GM21528 (cell line): ENCODE data around the gene DISP2.
A peak's percentile ranks its signal among the peaks of the same experiment; 100 is the strongest.

Experiments used
- ATAC-seq: cut with Tn5 transposase; IDR thresholded peaks from one replicate; pipeline ENCODE4 v1.9.1; 2021; ENCODE audit warnings: mild to moderate bottlenecking, moderate library complexity; ENCODE audit not compliant: unreplicated experiment, low FRiP score

The DISP2 gene

GRCh38 chr15:40357723-40358470, at the start of gene DISP2:
TSS of gene DISP2 (plus strand) at chr15:40358219. CDS start at chr15:40358322, 103 bp downstream.
- peak; percentile 66 for ATAC-seq

- ATAC-seq: no peak
These were observed 48.6 kb upstream of the DISP2 start for GRCh38 chr15:40309344-40309862.

- no peak for ATAC-seq
These were observed 47.7 kb upstream of the DISP2 start for GRCh38 chr15:40310001-40310959.

- no peak for ATAC-seq
These were observed 47.0 kb upstream of the DISP2 start for GRCh38 chr15:40310993-40311392.

- ATAC-seq: no peak
These were observed 45.5 kb upstream of the DISP2 start for GRCh38 chr15:40312370-40313158.

- ATAC-seq: no peak
These were observed 44.3 kb upstream of the DISP2 start for GRCh38 chr15:40313531-40314398.

GRCh38 chr15:40314723-40315276, 43.2 kb upstream of the DISP2 start:
- no peak for ATAC-seq

GRCh38 chr15:40316931-40317330, 41.1 kb upstream of the DISP2 start:
- no peak for ATAC-seq

- ATAC-seq: no peak
These were observed 40.4 kb upstream of the DISP2 start for GRCh38 chr15:40317580-40317979.

GRCh38 chr15:40320409-40320808, 37.6 kb upstream of the DISP2 start:
- no peak for ATAC-seq

GRCh38 chr15:40320931-40321371, 37.1 kb upstream of the DISP2 start:
- no peak for ATAC-seq

GRCh38 chr15:40322531-40323238, 35.3 kb upstream of the DISP2 start:
- no peak for ATAC-seq

GRCh38 chr15:40323239-40323952, 34.6 kb upstream of the DISP2 start, which contains the start of gene INAFM2:
TSS of gene INAFM2 (plus strand) at chr15:40323692. CDS start at chr15:40324056, 364 bp downstream.
- ATAC-seq: peak; percentile 84

- ATAC-seq: peak; percentile 16
These were observed 33.8 kb upstream of the DISP2 start for GRCh38 chr15:40323953-40324937.

GRCh38 chr15:40325188-40325587, 32.8 kb upstream of the DISP2 start:
- ATAC-seq: no peak

- ATAC-seq: no peak
These were observed 32.3 kb upstream of the DISP2 start for GRCh38 chr15:40325700-40326099.

GRCh38 chr15:40327457-40327856, 30.6 kb upstream of the DISP2 start:
- no peak for ATAC-seq
